NCI-H748 (cell line): Measurements from ENCODE around the gene C5AR1.
"Not testable (repeated sequence)": the region's sequence is repeated elsewhere in the genome, so short reads cannot be mapped to it uniquely, and the experiment has no call there.

ENCODE experiments used
- DNase-seq: peaks from one replicate; lab custom pipeline; 2025; ENCODE audit not compliant: unreplicated experiment; lab: John Stamatoyannopoulos, UW

Gene C5AR1

DNA sequence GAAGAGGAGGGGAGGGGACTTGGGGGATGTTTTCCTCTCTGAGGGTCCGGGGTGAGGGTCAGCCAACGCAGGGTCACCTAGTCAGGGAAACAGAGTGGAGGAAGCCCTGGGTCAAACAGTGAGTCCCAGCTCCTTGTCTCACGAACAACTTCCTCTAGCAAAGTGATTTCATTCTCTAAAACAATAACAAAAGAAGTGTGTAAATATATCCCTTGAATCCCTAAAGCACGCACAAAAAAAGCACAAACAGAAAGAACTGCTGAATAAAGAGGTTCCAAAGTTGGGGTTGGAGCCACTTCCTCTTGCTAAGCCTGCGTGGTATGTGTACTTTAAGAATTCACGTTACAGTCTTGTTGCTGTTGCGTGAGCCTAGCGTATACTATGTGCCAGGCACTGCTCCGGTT is 20.8 kb downstream of the C5AR1 start:
- no peak for DNase-seq

DNA sequence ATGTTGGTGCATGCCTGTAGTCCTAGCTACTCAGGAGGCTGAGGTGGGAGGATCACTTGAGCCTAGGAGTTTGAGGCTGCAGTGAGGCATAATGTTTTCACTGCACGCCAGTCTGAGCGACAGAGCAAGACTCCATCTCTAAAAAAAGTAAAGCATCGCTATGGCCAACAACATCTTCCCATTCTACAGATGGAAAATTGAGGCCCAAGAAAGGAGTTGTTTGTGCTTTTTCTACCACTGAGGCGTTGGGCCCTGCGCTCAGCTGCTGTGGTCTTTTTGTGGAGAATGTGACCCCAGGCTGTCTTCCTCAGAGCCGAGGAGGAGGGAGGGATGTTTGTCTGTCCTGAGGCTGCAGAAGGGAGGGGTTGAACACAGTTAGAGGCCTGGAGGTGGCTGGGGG is 21.8 kb downstream of the C5AR1 start:
- no peak for DNase-seq

DNA sequence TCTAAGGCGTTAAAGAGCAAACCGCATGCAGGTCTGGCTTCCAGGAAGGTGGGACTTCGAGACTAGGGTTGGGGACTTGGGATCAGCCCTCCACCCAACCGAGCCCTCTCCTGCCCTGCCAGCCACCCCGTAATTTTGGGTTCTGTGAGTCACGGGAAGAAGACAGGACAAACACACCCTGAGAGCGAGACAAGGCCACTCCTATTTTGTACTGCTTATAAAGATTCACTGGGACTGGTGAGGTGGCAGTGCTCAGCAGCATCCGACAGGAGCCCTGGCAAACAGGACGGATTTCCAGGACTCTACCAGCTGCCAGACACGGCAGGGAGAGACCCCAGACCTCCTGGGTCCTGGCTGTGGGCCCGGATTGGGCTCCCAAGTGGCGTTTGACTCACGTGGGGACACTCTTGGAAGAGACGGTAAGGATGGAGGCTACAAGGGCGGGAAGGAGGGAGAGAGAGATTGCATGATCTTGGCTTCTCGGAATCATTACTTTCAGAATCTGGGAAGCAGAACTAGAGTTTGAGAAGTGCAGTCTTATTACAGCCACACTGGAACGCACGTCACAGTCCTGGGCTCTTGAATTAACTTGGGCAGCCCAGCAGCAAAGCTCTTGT is 22.4 kb downstream of the C5AR1 start, which contains the start of gene C5AR2:
Gene C5AR2 (plus strand): TSS at position 245 of the 617 bp plus-strand sequence. CDS start 8,625 bp downstream, outside the sequence.
- no peak for DNase-seq

DNA sequence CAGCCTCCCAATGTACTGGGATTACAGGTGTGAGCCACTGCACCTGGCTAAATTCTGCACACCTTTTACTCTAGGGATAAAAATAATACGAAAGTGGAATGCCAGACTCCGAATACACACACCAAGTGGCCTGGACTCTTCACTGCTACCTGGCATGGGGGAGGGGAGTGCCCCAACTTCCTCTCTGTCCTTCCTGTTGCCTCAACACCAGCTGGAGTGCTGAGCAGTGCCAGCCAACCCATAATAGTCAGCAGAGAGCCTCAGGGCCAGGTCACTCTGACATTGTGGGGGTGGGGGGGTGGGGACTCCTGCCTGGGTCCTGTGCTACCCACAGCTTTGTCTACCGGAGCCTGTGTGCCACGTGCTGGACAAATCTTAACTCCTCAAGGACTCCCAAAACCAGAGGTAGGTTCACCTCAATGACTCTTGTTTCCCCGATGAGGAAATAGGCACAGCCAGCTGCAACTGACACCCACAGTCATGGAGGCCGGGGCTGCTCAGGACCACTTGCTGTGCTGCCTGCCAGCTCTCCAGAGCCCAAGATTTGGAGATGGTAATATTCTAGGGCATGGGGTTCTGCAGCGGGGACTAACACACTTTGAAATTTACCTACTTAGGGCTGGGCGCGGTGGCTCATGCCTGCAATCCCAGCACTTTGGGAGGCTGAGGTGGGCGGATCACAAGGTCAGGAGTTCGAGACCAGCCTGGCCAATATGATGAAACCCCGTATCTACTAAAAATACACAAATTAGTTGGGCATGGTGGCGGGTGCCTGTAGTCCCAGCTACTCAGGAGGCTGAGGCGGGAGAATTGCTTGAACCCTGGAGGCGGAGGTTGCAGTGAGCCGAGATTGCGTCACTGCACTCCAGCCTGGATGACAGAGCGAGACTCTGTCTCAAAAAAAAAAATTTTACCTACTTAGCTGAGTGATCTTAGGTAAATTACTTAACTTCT is 27.4 kb downstream of the C5AR1 start:
- not testable (repeated sequence) for DNase-seq

DNA sequence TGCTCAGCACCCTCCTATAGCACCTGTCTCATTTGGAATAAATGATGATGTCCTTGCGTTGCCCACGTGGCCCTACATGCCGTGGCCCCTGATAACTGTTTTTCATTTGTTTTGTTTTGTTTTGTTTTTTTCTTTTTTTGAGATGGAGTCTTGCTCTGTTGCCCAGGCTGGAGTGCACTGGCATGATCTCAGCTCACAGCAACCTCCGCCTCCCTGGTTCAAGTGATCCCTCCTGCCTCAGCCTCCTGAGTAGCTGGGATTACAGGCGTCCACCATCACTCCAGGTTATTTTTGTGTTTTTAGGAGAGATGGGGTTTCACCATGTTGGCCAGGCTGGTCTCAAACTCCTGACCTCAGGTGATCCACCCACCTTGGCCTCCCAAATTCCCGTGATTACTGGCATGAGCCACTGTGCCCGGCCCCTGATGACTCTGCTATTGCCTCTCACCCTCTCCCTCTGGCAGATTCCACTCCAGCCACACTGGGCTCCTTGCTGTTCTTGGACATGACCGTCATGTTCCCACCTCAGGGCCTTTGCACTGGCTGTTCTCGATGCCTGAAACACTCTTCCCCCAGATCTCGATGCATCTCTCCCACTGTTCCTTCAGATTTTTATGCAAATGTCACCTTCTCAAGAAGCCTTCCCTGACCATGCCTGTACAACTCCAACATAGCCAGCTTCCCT is 29.7 kb downstream of the C5AR1 start:
- DNase-seq, result no peak

DNA sequence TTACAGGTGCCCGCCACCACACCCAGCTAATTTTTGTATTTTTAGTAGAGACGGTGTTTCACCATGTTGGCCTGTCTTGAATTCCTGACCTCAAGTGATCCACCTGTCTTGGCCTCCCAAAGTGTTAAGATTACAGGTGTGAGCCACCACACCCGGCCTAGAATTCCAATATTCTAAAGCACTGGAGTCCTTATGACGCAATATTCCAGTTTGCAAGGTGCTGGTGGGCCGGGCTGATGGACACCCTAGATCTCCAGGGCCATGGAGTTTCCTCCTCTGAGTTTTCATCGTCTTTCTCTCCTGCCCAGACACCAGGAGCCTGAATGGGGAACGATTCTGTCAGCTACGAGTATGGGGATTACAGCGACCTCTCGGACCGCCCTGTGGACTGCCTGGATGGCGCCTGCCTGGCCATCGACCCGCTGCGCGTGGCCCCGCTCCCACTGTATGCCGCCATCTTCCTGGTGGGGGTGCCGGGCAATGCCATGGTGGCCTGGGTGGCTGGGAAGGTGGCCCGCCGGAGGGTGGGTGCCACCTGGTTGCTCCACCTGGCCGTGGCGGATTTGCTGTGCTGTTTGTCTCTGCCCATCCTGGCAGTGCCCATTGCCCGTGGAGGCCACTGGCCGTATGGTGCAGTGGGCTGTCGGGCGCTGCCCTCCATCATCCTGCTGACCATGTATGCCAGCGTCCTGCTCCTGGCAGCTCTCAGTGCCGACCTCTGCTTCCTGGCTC is 31.0 kb downstream of the C5AR1 start:
- no peak for DNase-seq

DNA sequence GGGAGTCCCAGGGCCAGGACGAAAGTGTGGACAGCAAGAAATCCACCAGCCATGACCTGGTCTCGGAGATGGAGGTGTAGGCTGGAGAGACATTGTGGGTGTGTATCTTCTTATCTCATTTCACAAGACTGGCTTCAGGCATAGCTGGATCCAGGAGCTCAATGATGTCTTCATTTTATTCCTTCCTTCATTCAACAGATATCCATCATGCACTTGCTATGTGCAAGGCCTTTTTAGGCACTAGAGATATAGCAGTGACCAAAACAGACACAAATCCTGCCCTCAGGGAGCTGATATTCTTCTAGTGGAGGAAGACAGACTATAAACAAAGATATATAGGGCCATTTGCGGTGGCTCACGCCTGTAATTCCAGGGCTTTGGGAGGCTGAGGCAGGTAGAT is 32.1 kb downstream of the C5AR1 start:
- DNase-seq, result no peak

DNA sequence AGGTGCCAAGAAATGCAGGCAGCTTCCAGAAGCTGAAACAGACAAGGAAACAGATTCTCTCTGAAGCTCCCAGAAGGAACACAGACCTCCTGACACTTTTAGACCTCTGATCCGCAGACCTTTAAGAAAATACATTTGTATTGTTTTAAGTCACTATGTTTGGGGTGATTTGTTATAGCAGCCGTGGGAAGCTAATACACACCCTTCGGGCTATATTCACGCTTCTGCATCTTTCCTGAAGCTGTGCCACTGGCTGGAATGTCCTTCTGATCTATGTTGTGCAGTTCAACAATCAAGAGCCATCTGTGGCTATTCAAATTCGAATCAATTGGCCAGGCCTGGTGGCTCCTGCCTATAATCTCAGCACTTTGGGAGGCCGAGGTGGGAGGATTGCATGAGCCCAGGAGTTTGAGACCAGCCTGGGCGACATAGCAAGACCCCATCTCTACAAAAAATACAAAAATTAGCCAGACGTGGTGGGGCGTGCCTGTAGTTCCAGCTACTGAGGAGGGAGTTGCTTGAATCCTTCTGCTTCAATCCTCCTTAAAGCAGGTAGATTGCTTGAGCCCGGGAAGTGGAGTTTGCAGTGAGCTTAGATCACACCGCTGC is 33.6 kb downstream of the C5AR1 start:
- DNase-seq, result no peak

DNA sequence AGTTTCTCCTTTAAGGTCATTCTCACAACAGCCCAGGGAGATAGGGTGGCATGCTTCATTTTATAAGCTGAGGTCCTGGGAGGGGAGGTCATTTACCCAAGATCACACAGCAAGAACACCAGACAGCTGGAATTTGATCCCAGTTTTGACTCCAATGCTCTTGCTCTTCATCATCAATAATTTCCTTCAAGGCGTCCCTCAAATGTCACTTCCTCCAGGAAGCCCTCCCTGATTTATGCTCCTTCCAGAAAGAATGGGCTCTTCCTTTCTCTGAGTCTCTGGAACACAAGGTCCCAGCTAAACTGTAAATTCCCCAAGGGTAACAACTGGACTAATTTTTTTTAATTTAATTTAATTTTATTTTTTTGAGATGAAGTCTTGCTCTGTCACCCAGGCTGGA is 34.8 kb downstream of the C5AR1 start:
- DNase-seq, result no peak

DNA sequence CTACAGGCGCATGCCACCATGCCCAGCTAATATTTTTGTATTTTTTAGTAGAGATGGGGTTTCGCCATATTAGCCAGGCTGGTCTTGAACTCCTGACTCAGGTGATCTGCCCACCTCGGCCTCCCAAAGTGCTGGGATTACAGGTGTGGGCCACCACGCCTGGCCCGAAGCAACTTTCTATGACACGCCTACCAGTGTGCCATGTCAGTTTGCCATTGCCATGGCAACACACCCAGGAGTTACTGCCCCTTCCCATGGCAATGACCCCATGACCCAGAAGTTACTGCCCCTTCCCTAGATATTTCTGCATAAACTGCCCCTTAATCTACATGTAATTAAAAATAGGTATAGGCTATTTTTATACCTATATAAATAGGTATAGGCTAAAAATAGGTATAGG is 36.4 kb downstream of the C5AR1 start:
- DNase-seq, result not testable (repeated sequence)

DNA sequence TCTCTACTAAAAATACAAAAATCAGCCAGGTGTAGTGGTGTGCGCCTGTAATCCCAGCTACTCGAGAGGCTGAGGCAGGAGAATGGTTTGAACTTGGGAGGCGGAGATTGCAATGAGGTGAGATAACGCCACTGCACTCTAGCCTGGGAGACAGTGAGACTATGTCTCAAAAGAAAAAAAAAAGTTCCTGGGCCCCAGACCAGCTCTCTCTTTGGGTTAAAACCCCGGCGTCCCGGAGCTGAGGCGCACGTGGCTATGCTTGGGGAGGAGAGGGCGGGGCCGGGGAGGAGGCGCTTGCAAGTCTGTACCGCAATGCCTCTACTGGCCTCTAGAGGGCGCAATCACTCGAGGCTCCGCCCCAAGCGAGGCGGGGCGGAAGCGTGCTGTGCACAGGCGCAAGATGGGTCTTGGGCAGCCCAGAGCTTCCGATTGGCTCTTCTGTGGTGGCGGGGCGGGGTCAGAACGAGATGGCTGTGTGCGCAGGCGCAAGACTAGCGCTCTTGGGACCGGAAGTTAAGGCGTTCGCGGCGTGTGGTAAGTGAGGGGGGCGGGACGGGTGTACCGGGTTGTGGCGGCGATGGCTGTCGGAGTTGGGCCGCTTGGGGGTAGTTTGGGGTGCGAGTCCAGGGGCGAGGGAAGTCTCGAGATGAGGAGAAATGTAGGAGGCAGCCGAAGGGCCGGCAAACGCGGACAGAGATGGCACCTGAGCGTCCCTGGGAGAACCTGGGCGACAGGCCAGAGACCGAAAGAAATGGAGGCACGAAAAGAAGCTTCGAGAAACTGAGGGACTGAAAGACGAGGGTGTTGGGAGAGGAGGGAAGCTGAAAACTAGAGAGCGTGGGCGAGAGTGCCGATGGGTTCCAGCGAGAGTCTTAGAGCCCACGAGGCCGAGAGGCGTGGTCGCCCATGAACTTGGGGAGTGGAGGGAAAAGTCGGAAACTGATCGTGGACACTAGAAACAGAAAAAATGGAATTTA is 39.4 kb downstream of the C5AR1 start, which contains the start of gene DHX34:
Gene DHX34 (plus strand): TSS at position 497 of the 977 bp plus-strand sequence. CDS start 3,716 bp downstream, outside the sequence.
- peak; percentile 99 for DNase-seq

DNA sequence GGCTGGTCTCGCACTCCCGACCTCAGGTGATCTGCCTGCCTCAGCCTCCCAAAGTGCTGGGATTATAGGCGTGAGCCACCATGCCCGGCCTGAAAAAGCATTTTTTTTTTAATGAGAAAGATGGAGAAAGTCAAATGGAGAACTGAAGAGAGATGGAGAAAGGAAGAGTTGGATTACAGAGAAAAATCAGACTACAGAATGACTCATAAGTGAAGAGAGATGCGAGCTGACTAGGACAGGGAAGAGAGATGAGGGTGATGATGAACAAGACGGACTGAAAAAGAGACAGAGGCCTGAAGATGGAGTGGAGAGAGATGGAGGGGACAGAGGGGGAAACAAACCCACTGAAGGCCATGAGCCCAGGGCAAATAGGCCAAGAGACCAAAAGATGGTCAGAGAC is 41.0 kb downstream of the C5AR1 start:
- DNase-seq, result no peak

DNA sequence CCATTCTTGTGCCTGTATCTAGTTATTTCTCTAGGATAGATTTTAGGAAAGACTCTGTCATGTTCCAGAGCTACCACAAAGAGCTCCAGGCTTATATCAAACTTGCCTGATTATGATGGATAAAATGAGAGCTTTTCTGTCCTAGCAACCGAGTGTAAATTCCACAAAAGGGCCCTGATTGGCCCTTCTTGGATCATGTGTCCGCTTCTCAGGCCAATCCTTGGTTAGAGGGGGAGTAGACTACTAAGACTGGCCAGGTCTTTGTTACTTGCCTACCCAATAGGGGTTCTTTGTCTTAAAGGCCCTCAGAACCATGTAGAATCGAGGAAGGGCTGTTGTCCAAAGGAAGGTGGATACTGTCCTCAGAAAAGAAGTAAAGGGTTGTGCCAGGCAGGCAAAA is 41.9 kb downstream of the C5AR1 start:
- DNase-seq, result no peak

DNA sequence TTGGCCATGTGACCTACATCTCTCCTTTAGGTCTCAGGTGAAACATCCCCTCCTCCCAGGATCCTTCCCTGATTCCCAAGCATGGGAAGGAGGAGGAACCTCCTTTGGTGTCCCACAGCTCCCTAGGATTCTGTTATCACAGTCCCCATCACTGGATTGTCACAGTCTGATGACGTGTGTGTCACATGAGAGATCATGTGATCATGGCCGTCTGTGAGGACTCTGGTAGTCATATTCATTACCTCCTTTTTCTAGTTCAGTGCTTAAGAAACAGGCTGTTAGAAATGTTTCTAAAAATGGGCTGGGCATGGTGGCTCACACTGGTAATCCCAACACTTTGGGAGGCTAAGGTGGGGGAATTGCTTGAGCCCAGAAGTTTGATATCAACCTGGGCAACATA is 42.4 kb downstream of the C5AR1 start:
- no peak for DNase-seq

DNA sequence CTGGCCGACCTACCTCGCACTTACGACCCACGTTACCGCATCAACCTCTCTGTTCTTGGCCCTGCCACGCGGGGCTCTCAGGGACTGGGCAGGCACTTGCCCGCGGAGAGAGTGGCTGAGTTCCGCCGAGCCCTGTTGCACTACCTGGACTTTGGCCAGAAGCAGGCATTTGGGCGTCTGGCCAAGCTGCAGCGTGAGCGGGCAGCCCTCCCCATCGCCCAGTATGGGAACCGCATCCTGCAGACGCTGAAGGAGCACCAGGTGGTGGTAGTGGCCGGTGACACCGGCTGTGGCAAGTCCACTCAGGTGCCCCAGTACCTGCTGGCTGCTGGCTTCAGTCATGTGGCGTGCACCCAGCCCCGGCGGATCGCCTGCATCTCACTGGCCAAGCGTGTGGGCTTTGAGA is 43.6 kb downstream of the C5AR1 start:
- no peak for DNase-seq

DNA sequence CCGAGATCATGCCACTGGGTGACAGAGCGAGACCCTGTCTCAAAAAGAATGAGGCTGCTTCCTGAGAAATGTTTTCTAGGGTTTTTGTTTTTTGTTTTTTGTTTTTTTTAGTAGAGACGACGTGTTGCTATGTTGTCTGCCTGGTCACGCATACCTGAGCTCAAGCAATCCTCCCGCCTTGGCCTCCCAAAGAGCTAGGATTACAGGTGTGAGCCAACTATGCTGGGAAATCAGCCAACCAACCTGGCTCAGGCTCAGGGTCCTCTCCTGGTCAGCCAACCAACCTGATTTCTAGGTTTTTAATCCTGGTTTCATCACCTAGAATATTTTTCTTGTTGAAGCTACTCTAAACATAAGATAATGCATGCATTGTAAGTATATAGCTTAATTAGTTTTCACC is 47.2 kb downstream of the C5AR1 start:
- DNase-seq, result no peak

DNA sequence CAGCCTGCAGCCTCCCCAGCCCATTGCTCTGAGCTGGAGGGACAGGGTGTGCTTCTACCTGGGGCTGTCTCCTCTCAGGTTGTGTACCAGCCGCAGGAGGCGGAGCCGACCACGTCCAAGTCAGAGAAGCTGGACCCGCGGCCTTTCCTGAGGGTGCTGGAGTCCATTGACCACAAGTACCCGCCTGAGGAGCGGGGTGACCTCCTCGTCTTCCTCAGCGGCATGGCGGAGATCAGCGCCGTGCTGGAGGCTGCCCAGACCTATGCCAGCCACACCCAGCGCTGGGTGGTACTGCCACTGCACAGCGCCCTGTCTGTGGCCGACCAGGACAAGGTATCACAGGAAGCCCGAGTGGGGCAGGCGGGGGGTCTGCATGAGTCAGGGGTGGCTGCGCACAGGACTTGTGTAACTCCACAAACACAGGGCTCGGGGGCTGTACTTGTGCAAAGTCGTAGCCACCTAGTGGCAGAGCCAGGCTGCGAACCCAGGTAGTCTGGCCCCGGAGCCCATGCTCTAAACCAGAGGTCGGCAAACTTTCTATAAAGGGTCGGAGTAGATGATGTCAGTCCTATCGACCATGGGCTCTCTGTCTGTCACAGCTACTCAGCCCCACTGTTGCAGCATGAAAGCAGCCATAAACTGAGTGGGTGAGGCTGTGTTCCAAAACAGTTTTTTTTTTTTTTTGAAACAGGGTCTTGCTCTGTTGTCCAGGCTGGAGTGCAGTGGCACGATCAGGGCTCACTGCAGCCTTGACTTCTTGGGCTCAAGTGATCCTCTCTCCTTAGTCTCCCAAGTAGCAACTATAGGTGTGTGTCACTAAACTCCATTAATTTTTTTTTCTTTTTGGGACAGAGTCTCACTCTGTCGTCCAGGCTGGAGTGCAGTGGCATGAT is 48.4 kb downstream of the C5AR1 start:
- no peak for DNase-seq

DNA sequence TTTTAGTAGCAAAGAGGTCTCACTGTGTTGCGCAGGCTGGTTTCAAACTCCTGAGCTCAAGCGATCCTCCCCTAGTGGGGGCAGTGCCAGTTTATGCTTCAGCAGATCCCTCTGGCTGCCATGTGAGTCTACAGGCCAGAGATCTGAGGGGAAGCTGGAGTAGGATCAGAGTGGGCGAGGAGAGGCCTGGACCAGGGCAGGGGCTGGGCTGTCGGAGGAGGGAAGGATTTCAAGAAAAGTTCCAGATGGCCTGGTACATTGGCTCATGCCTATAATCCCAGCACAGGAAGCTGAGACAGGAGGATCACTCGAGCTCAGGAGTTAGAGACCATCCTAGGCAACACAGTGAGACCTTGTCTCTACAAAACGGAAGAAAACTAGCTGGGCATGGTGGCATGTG is 49.3 kb downstream of the C5AR1 start:
- DNase-seq, result no peak
